Measurements from ENCODE around the gene CREBBP.
A peak's percentile ranks its signal among the peaks of the same experiment; 100 is the strongest.
"Not testable (repeated sequence)": the region's sequence is repeated elsewhere in the genome, so short reads cannot be mapped to it uniquely, and the experiment has no call there.

The CREBBP gene

GRCh38 chr16:3731126-3731935 lies 149.2 kb downstream of the CREBBP start:
- DNase-seq: peak; percentile 14

- DNase-seq: no peak
Measured at GRCh38 chr16:3730161-3731125, 150.1 kb downstream of the CREBBP start.

GRCh38 chr16:3729161-3730112 lies 151.1 kb downstream of the CREBBP start:
- DNase-seq: no peak

GRCh38 chr16:3728424-3729160 lies 151.9 kb downstream of the CREBBP start:
- DNase-seq: no peak

- DNase-seq: no peak
Measured at GRCh38 chr16:3727806-3728381, 152.6 kb downstream of the CREBBP start.

- no peak for DNase-seq
Measured at GRCh38 chr16:3726021-3726687, 154.4 kb downstream of the CREBBP start.

- DNase-seq: no peak
Measured at GRCh38 chr16:3725276-3725675, 155.2 kb downstream of the CREBBP start.

GRCh38 chr16:3722508-3722907 lies 158.0 kb downstream of the CREBBP start:
- no peak for DNase-seq

- no peak for DNase-seq
Measured at GRCh38 chr16:3720418-3720817, 160.1 kb downstream of the CREBBP start.

- DNase-seq: no peak
Measured at GRCh38 chr16:3718628-3719027, 161.9 kb downstream of the CREBBP start.

- no peak for DNase-seq
Measured at GRCh38 chr16:3718019-3718391, 162.5 kb downstream of the CREBBP start.

- peak; percentile 95 for DNase-seq
Measured at GRCh38 chr16:3717235-3718018, 163.1 kb downstream of the CREBBP start, which contains the start of gene TRAP1. TSS of gene TRAP1 (minus strand) at chr16:3717524. CDS start at chr16:3717508, 16 bp downstream.

- no peak for DNase-seq
Measured at GRCh38 chr16:3716831-3717234, 163.7 kb downstream of the CREBBP start.

- DNase-seq: no peak
Measured at GRCh38 chr16:3715430-3715829, 165.1 kb downstream of the CREBBP start.

- DNase-seq: not testable (repeated sequence)
Measured at GRCh38 chr16:3714378-3714777, 166.1 kb downstream of the CREBBP start.

GRCh38 chr16:3713587-3714242 lies 166.8 kb downstream of the CREBBP start:
- DNase-seq: no peak

GRCh38 chr16:3712861-3713372 lies 167.6 kb downstream of the CREBBP start:
- DNase-seq: no peak

GRCh38 chr16:3706253-3707012 lies 174.1 kb downstream of the CREBBP start:
- DNase-seq: no peak

Measured in activated T-cell treated with anti-CD3 and anti-CD28 coated beads, Interleukin-2, amount 50 U/mL, for 1 hour (primary cell).